Measurements from ENCODE around the gene SREK1.

SREK1 gene

GRCh38 chr5:66174338-66174737 is 30.2 kb downstream of the SREK1 start:
- TF ChIP-seq POLR2A (IDR thresholded peaks at IDR 0.05; ENCODE audit: low read depth, low read length) = no peak
- FAIRE-seq (peak; percentile 57), DNase-seq (ENCODE audit: insufficient read length, low spot score) (no peak)

- no peak for DNase-seq (ENCODE audit: insufficient read length, low spot score)
- no peak for TF ChIP-seq POLR2A (IDR thresholded peaks at IDR 0.05; ENCODE audit: low read depth, low read length)
- no peak for FAIRE-seq
Observed at GRCh38 chr5:66178799-66179198, 34.7 kb downstream of the SREK1 start.

DNA sequence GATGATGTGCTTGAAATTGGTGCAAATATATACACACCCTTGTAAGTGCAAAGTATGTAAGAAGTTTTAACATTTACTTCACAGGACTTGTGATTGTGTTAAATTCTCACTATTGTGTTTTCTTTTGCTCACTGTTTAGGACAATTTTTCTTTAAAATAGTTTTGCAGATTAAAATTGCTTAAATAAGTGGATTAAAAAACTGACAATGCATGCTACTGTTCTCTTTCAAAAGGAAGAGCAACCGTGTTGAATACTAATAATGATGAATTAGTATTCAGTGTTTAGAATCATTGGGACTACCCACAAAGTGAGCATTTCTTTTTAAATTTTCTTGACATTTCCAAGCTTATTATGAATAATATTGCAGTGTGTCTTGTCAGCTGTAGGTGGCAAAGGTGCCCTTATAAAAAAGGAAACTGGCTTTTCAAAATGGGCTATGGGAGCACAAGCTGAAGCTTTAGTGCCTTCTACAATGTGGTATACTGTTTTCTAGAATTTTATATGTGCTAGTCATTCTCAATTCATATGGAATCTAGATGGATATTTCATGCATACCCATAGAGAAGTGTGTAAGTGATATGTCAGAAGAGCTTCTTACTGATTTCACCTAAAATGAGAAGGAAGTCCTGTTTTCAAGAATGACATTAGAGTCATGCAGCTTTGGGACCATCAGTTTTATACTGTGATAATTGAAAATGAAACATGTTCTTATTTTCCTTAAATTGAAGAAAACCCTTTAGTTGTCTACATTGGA is 35.4 kb downstream of the SREK1 start:
- DNase-seq (ENCODE audit: insufficient read length, low spot score) = no peak
- TF ChIP-seq POLR2A (IDR thresholded peaks at IDR 0.05; ENCODE audit: low read depth, low read length) = no peak
- FAIRE-seq = peak; percentile 20

- FAIRE-seq (peak; percentile 20), DNase-seq (ENCODE audit: insufficient read length, low spot score) (no peak)
- no peak for TF ChIP-seq POLR2A (IDR thresholded peaks at IDR 0.05; ENCODE audit: low read depth, low read length)
Observed at GRCh38 chr5:66180282-66181155, 36.4 kb downstream of the SREK1 start.

GRCh38 chr5:66186108-66186507 is 42.0 kb downstream of the SREK1 start:
- TF ChIP-seq POLR2A (IDR thresholded peaks at IDR 0.05; ENCODE audit: low read depth, low read length) = no peak
- DNase-seq (ENCODE audit: insufficient read length, low spot score) (no peak), FAIRE-seq (no peak)

DNA sequence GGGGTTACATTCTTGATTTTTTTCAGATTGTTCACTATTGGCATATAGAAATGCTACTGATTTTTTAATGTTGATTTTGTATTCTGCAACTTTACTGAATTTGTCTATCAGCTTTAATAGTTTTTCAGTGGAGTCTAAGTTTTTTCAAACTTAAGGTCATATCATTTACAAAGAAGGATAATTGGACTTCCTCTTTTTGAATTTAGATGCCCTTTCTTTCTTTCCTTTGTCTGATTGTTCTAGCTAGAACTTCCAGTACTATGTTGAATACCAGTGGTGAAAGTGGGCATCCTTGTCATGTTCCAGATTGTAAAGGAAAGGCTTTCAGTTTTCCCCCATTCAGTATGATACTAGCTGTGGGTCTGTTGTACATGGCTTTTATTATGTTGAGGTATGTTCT is 49.3 kb downstream of the SREK1 start:
- TF ChIP-seq POLR2A (IDR thresholded peaks at IDR 0.05; ENCODE audit: low read depth, low read length) = no peak
- DNase-seq (ENCODE audit: insufficient read length, low spot score) (no peak), FAIRE-seq (no peak)

GRCh38 chr5:66197764-66198405 is 53.8 kb downstream of the SREK1 start:
- DNase-seq (ENCODE audit: insufficient read length, low spot score) (no peak), FAIRE-seq (peak; percentile 93)
- no peak for TF ChIP-seq POLR2A (IDR thresholded peaks at IDR 0.05; ENCODE audit: low read depth, low read length)

GRCh38 chr5:66198837-66199236 is 54.7 kb downstream of the SREK1 start:
- no peak for FAIRE-seq
- DNase-seq (ENCODE audit: insufficient read length, low spot score) = no peak
- TF ChIP-seq POLR2A (IDR thresholded peaks at IDR 0.05; ENCODE audit: low read depth, low read length) = no peak

- no peak for FAIRE-seq
- TF ChIP-seq POLR2A (IDR thresholded peaks at IDR 0.05; ENCODE audit: low read depth, low read length) = no peak
- DNase-seq (ENCODE audit: insufficient read length, low spot score) = no peak
Observed at GRCh38 chr5:66203531-66203930, 59.4 kb downstream of the SREK1 start.

DNA sequence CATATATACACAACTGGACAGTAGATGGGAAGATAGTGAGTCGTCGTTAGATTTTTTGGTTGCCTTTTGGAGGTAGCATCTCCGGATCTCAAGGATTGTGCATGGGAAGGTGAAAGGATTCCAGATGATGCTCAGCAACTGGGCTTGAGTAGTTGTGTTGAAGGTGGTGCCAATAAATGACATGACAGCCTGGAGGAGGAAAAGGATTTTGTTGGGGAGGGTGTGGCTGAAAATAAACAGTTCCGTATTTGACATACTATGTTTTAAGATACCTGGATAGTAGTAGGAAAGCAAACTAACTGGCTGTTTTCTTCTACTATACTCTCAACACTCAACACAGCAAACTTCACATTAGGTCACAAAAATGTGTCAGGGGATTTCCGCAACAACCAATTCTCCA is 62.4 kb downstream of the SREK1 start:
- TF ChIP-seq POLR2A (IDR thresholded peaks at IDR 0.05; ENCODE audit: low read depth, low read length) = no peak
- FAIRE-seq (no peak), DNase-seq (ENCODE audit: insufficient read length, low spot score) (no peak)

- TF ChIP-seq POLR2A (IDR thresholded peaks at IDR 0.05; ENCODE audit: low read depth, low read length) = no peak
- no peak for FAIRE-seq
Observed at GRCh38 chr5:66207800-66208561, 63.9 kb downstream of the SREK1 start.

DNA sequence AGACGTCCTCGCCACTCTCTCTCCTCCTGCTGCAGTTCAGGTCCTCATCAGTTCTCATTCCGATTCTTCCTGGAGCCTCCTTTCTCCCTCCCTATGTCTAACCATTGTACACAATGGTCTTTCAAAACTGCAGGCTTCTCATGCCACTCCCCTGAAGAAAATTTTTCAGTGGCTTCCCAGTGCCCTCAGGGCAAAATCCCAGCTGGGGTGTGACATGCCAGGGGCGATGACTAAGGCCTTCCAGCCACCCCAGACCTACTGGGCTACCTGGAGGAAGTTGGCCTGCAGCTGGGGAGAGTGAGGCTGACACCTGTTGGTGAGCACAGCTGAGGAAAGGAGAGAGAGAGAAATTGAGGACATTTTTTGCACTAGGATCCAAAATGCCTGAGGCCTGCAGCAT is 65.2 kb downstream of the SREK1 start:
- no peak for TF ChIP-seq POLR2A (IDR thresholded peaks at IDR 0.05; ENCODE audit: low read depth, low read length)
- FAIRE-seq = no peak
- DNase-seq (ENCODE audit: insufficient read length, low spot score) = peak; percentile 65

More at GRCh38 chr5:66207800-66208561, 63.9 kb downstream of the SREK1 start:
- DNase-seq (ENCODE audit: insufficient read length, low spot score) = no peak

DNA sequence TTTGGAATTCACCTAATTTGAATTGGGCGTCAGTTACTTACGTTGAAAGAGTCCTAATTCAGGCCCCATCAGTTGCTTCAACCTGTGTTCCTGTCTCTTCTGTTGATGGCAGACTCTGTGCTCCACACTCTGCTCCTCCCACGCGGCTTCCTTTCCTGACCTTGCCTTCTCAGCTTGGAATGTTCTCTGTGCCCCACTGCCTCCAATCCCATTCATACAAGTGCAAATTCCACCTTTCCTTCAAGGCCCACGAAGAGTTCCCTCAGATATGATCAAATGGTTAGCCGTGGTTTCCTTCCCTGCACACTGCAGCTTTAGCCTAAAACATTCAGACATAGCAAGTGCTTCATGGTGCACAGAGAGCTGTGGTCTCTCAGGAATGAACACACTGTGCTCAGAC is 65.7 kb downstream of the SREK1 start:
- no peak for DNase-seq (ENCODE audit: insufficient read length, low spot score)
- no peak for FAIRE-seq
- TF ChIP-seq POLR2A (IDR thresholded peaks at IDR 0.05; ENCODE audit: low read depth, low read length) = no peak
